GM23248 (cell line): Measurements from ENCODE around the gene ZNF212.

Experiments used
- EZH2 ChIP-seq: fragments of 200-600 bp; sonication (generic); IDR thresholded peaks from 2 replicates; pipeline ENCODE4 v1.6.1; 2018; ENCODE audit warnings: antibody characterized with exemption, mild to moderate bottlenecking; ENCODE audit not compliant: insufficient read depth, poor library complexity, severe bottlenecking
- EZH2phosphoT487 ChIP-seq: fragments of 200-600 bp; sonication (generic); IDR thresholded peaks from 2 replicates; pipeline ENCODE4 v1.6.1; 2018; ENCODE audit warnings: antibody characterized with exemption, moderate library complexity, mild to moderate bottlenecking, low read depth; ENCODE audit not compliant: insufficient read depth

- no peak for TF ChIP-seq EZH2
- TF ChIP-seq EZH2phosphoT487: no peak
These were observed 14.3 kb upstream of the ZNF212 start for GRCh38 chr7:149225106-149225505.
